Neural cell (in vitro differentiated cells): ENCODE data around the gene HECA. TPM values are rescaled to one million over a fixed set of nuclear protein-coding genes. Genes with fewer than 3 reads are reported as not detected.

Experiments
- H2AFZ ChIP-seq: fragments of 200-600, 300-800 bp; sonication (generic), shearing (Covaris generic); 2 replicates; pipeline ENCODE4 v1.6.0; 2014; ENCODE audit warnings: low read depth, mild to moderate bottlenecking, antibody characterized with exemption, low read length, moderate library complexity
- H3F3A ChIP-seq: fragments of 200-600 bp; shearing (Covaris generic); 2 replicates; pipeline ENCODE4 v1.6.1; 2016; ENCODE audit warnings: mild to moderate bottlenecking, moderate library complexity, mixed read lengths, antibody characterized with exemption, low read length; ENCODE audit not compliant: insufficient read depth, poor library complexity, severe bottlenecking
- H3K27ac ChIP-seq: fragments of 200-600, 300-800 bp; sonication (generic), shearing (Covaris generic); 2 replicates; pipeline ENCODE4 v1.5.1; 2014; ENCODE audit warnings: mild to moderate bottlenecking, low read length, moderate library complexity
- H3K27me3 ChIP-seq: fragments of 300-800, 200-600 bp; sonication (generic), shearing (Covaris generic); 2 replicates; pipeline ENCODE4 v1.6.0; 2014; ENCODE audit warnings: mild to moderate bottlenecking, low read depth, low read length, moderate library complexity; ENCODE audit not compliant: insufficient read depth
- H3K36me3 ChIP-seq: fragments of 300-800, 200-600 bp; sonication (generic), shearing (Covaris generic); 2 replicates; pipeline ENCODE4 v1.5.1; 2014; ENCODE audit warnings: mild to moderate bottlenecking, antibody characterized with exemption, low read length, moderate library complexity; ENCODE audit not compliant: insufficient read depth
- H3K4me2 ChIP-seq: fragments of 300-800, 200-600 bp; sonication (generic), shearing (Covaris generic); 2 replicates; pipeline ENCODE4 v1.6.0; 2014; ENCODE audit warnings: mild to moderate bottlenecking, low read length
- H3K4me3 ChIP-seq: fragments of 300-800, 200-600 bp; sonication (generic), shearing (Covaris generic); 2 replicates; pipeline ENCODE4 v1.5.1; 2014; ENCODE audit warnings: mild to moderate bottlenecking, low read length, moderate library complexity
- H3K79me2 ChIP-seq: fragments of 200-600 bp; shearing (Covaris generic); replicated peaks from 2 replicates; pipeline ENCODE4 v1.6.0; 2014; ENCODE audit warnings: mild to moderate bottlenecking, low read length, moderate library complexity; ENCODE audit not compliant: insufficient read depth
- H3K9ac ChIP-seq: fragments of 300-800, 200-600 bp; sonication (generic), shearing (Covaris generic); 2 replicates; pipeline ENCODE4 v1.6.1; 2016; ENCODE audit warnings: mild to moderate bottlenecking, low read length, mixed read lengths
- H3K9me2 ChIP-seq: fragments of 200-600 bp; shearing (Covaris generic); 2 replicates; pipeline ENCODE4 v1.6.1; 2016; ENCODE audit warnings: mild to moderate bottlenecking, low read length, mixed read lengths; ENCODE audit not compliant: insufficient read depth
- H3K9me3 ChIP-seq: fragments of 200-600, 300-800 bp; sonication (generic), shearing (Covaris generic); 2 replicates; pipeline ENCODE4 v1.6.1; 2016; ENCODE audit warnings: mild to moderate bottlenecking, mixed run types, low read length, moderate library complexity, mixed read lengths
- H4K20me1 ChIP-seq: fragments of 200-600 bp; shearing (Covaris generic); 2 replicates; pipeline ENCODE4 v1.6.1; 2016; ENCODE audit warnings: mild to moderate bottlenecking, mixed run types; ENCODE audit not compliant: insufficient read depth
- EP300 ChIP-seq: fragments of 450-650 bp; conservative IDR thresholded peaks from 2 replicates; pipeline ENCODE4 v1.6.1; 2014; ENCODE audit warnings: antibody characterized with exemption, mild to moderate bottlenecking, moderate library complexity; ENCODE audit not compliant: poor library complexity, severe bottlenecking
- EZH2 ChIP-seq: fragments of 200-600, 300-800 bp; shearing (Covaris generic), sonication (generic); IDR thresholded peaks from 2 replicates; pipeline ENCODE4 v1.6.1; 2014; ENCODE audit warnings: antibody characterized with exemption, low read length, borderline replicate concordance, mild to moderate bottlenecking; ENCODE audit not compliant: insufficient read depth, poor library complexity, severe bottlenecking
- MXI1 ChIP-seq: fragments of 450-650 bp; conservative IDR thresholded peaks from 2 replicates; pipeline ENCODE4 v1.6.1; 2014; ENCODE audit warnings: antibody characterized with exemption, mild to moderate bottlenecking; ENCODE audit not compliant: poor library complexity, severe bottlenecking
- POLR2AphosphoS5 ChIP-seq: IDR thresholded peaks from 2 replicates; pipeline ENCODE4 v1.6.1; 2012
- RAD21 ChIP-seq: fragments of 450-650 bp; conservative IDR thresholded peaks from 2 replicates; pipeline ENCODE4 v1.6.1; 2014; ENCODE audit warnings: antibody characterized with exemption, mild to moderate bottlenecking, moderate library complexity
- SMC3 ChIP-seq: fragments of 450-650 bp; conservative IDR thresholded peaks from 2 replicates; pipeline ENCODE4 v1.6.1; 2014; ENCODE audit warnings: antibody characterized with exemption, mild to moderate bottlenecking, moderate library complexity; ENCODE audit not compliant: poor library complexity
- TAF1 ChIP-seq: IDR thresholded peaks from 2 replicates; pipeline ENCODE4 v1.6.1; 2012; ENCODE audit warnings: low read depth
- polyA plus RNA-seq: library from polyadenylated mRNA; depleted of rRNA; stranded (reverse); fragments of >200 nt; gene quantifications from 2 replicates; pipeline ENCODE4 v1.2.3, GENCODE V29; 2014
- TF ChIP-seq, protein P1 (sequence below): IDR thresholded peaks from 2 replicates; pipeline ENCODE4 v1.6.1; 2012; ENCODE audit warnings: borderline replicate concordance
- TF ChIP-seq, protein P2 (sequence below): fragments of 450-650 bp; IDR thresholded peaks from 2 replicates; pipeline ENCODE4 v1.5.1; 2014; ENCODE audit warnings: antibody characterized with exemption, mild to moderate bottlenecking, moderate library complexity; ENCODE audit not compliant: poor library complexity, severe bottlenecking

HECA gene
- polyA plus RNA-seq, 1 donor from 2014 or later, result 20.2 TPM

DNA sequence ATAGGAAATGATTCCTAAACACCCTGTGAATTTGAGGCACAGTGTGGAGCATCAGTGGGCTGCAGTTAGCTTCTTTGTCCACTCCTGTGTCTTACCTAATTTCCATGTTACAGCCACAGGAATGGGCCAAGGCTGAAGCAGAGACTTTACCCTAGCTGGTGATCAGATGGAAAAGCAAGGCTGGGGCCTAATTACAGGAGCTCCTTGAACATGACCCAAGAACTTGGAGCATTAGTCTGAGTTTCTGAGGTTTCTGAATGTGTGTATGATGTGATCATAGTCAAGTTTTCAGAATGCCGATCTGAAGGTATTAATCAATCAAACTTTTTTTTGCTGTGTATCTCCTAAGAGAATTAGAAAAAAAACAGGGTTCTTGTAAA lies 18.0 kb downstream of the HECA start:
- H3K9me3 ChIP-seq, result no peaks in the 10 kb centered on the region
- H3K36me3 ChIP-seq, result no peaks in the 10 kb centered on the region
- H3K79me2 ChIP-seq, result peaks cover 19% of the 10 kb centered on the region
- H3K9ac ChIP-seq, result no peak overlapping the region
- H3K4me2 ChIP-seq, result no peak overlapping the region
- TF ChIP-seq, protein P1, sequence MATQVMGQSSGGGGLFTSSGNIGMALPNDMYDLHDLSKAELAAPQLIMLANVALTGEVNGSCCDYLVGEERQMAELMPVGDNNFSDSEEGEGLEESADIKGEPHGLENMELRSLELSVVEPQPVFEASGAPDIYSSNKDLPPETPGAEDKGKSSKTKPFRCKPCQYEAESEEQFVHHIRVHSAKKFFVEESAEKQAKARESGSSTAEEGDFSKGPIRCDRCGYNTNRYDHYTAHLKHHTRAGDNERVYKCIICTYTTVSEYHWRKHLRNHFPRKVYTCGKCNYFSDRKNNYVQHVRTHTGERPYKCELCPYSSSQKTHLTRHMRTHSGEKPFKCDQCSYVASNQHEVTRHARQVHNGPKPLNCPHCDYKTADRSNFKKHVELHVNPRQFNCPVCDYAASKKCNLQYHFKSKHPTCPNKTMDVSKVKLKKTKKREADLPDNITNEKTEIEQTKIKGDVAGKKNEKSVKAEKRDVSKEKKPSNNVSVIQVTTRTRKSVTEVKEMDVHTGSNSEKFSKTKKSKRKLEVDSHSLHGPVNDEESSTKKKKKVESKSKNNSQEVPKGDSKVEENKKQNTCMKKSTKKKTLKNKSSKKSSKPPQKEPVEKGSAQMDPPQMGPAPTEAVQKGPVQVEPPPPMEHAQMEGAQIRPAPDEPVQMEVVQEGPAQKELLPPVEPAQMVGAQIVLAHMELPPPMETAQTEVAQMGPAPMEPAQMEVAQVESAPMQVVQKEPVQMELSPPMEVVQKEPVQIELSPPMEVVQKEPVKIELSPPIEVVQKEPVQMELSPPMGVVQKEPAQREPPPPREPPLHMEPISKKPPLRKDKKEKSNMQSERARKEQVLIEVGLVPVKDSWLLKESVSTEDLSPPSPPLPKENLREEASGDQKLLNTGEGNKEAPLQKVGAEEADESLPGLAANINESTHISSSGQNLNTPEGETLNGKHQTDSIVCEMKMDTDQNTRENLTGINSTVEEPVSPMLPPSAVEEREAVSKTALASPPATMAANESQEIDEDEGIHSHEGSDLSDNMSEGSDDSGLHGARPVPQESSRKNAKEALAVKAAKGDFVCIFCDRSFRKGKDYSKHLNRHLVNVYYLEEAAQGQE, result no peak
- no peak for TF ChIP-seq MXI1
- TF ChIP-seq TAF1, result no peak
- TF ChIP-seq, protein P2, sequence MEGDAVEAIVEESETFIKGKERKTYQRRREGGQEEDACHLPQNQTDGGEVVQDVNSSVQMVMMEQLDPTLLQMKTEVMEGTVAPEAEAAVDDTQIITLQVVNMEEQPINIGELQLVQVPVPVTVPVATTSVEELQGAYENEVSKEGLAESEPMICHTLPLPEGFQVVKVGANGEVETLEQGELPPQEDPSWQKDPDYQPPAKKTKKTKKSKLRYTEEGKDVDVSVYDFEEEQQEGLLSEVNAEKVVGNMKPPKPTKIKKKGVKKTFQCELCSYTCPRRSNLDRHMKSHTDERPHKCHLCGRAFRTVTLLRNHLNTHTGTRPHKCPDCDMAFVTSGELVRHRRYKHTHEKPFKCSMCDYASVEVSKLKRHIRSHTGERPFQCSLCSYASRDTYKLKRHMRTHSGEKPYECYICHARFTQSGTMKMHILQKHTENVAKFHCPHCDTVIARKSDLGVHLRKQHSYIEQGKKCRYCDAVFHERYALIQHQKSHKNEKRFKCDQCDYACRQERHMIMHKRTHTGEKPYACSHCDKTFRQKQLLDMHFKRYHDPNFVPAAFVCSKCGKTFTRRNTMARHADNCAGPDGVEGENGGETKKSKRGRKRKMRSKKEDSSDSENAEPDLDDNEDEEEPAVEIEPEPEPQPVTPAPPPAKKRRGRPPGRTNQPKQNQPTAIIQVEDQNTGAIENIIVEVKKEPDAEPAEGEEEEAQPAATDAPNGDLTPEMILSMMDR, result no peak
- TF ChIP-seq RAD21, result no peak
- TF ChIP-seq EP300, result no peak
- no peak for TF ChIP-seq EZH2
- TF ChIP-seq SMC3, result no peak
- no peak for TF ChIP-seq POLR2AphosphoS5
- H3F3A ChIP-seq, result no peaks in the 10 kb centered on the region
- H3K4me3 ChIP-seq, result no peak overlapping the region
- no peaks in the 10 kb centered on the region for H3K9me2 ChIP-seq
- no peak overlapping the region for H3K27ac ChIP-seq
- no peak overlapping the region for H2AFZ ChIP-seq
- no peaks in the 10 kb centered on the region for H3K27me3 ChIP-seq
- no peaks in the 10 kb centered on the region for H4K20me1 ChIP-seq

DNA sequence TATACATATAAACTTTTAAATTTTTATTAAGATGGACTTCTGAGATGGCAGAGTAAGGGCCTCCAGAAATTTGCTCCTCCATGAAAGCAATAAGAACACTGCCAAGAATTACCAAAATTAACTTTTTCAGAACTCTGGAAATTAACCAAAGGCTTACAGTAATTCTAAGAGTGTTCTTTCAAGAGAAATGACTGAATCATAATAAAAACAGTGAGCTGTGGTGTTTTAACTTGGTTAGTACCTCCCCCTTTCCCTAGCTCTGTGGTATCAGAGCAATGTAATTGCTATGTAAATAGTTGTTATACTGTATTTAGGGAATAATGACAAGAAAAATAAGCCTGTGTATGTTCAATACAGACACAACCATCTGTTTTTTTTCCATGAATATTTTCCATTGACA lies 19.0 kb downstream of the HECA start:
- Histone ChIP-seq H3K27me3 (no peaks in the 10 kb centered on the region), H3K36me3 (no peaks in the 10 kb centered on the region), H3K9me2 (no peaks in the 10 kb centered on the region), H3K4me3 (no peak overlapping the region), H3K9me3 (no peaks in the 10 kb centered on the region), H3K27ac (no peak overlapping the region), H2AFZ (no peak overlapping the region), H3K4me2 (no peak overlapping the region), H3F3A (no peaks in the 10 kb centered on the region), H4K20me1 (no peaks in the 10 kb centered on the region), H3K79me2 (peaks cover 19% of the 10 kb centered on the region), H3K9ac (no peak overlapping the region)
- TF ChIP-seq, protein P2, result no peak
- no peak for TF ChIP-seq EP300
- no peak for TF ChIP-seq TAF1
- TF ChIP-seq, protein P1, result no peak
- TF ChIP-seq MXI1, result no peak
- no peak for TF ChIP-seq SMC3
- TF ChIP-seq EZH2, result no peak
- TF ChIP-seq RAD21, result no peak
- TF ChIP-seq POLR2AphosphoS5, result no peak
